Measurements from ENCODE around the gene SPTBN5.

The SPTBN5 gene

DNA sequence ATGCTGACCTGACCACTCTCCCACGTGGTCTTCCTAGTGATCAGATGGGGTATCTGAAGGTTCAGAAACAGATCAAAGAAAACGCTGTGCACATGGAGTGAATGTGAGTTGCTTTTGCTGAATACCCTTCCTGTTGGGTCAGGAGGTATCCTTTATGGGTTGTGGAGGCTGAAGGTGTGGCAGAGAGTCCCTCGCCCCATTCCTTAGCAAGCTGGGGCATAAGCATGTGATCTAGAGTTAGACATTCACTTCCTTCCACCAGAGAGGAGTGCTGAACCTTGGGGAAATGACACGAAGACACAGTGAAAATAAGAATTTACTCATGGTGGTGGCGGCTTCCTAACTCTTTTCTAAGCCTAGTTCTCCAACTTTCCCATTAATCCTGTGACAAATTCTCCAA, 27.8 kb upstream of the SPTBN5 start:
- no peak for TF ChIP-seq JUND (IDR thresholded peaks at IDR 0.05; ENCODE audit: low read depth)
- DNase-seq (ENCODE audit: low read depth in 1 of 2, low spot score in 1 of 2): no peak
- in situ Hi-C loops (cut with HindIII; ENCODE audit: low pct_unique_long_range_greater_than_20kb, low sequenced_read_pairs): no loop called here

DNA sequence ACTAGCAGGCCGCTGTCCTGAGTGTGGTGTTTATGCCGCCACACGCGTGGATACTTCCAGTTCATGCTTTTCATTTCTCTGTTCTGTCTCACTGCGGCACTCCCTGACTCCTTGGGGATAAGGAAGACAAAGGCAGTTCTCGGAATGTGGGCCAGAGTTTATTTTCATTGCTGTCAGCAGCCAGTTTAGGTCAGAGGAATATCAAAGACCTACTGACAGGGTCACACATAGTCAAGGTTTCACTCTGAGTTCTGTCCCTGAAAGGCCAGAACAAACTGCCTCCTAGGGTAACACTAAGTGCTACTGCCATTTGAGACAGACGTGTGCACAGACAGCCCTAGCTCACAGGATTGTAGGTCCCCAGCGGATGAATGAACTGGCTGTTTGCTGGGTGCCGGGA, 27.3 kb upstream of the SPTBN5 start:
- in situ Hi-C loops (cut with HindIII; ENCODE audit: low pct_unique_long_range_greater_than_20kb, low sequenced_read_pairs): no loop called here
- DNase-seq (ENCODE audit: low read depth in 1 of 2, low spot score in 1 of 2): no peak
- no peak for TF ChIP-seq JUND (IDR thresholded peaks at IDR 0.05; ENCODE audit: low read depth)

DNA sequence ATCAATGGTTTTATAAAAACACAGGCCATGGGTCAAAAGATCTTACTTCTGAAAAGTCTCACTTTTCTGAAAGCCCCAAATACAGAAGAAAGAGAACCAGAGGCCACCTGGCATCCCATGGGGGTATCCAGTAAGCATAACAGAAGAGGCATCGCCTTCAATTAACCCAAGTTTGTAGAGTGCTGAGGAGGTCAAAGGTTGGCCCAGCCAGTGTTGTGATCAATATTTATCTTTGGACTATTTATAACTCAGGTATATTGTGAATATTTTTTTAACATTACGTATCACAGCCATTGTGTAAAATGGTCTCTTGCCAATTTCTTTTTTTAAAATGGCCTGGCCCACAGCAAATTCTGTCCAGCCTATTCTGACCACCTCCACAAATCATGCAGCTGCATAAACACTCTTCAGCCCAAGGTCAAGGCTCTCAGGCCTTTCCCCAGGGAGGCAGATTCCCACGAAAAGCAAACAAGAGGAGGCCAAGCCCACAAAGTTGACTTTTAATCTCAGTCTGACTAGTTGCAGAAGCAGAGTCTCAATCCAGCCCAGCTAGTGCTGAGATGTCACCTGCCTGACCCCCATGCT, 26.2 kb upstream of the SPTBN5 start:
- in situ Hi-C loops (cut with HindIII; ENCODE audit: low pct_unique_long_range_greater_than_20kb, low sequenced_read_pairs): no loop called here
- peak in 1 of 2 experiments; percentile 84 for DNase-seq (ENCODE audit: low read depth in 1 of 2, low spot score in 1 of 2)
- no peak for TF ChIP-seq JUND (IDR thresholded peaks at IDR 0.05; ENCODE audit: low read depth)

DNA sequence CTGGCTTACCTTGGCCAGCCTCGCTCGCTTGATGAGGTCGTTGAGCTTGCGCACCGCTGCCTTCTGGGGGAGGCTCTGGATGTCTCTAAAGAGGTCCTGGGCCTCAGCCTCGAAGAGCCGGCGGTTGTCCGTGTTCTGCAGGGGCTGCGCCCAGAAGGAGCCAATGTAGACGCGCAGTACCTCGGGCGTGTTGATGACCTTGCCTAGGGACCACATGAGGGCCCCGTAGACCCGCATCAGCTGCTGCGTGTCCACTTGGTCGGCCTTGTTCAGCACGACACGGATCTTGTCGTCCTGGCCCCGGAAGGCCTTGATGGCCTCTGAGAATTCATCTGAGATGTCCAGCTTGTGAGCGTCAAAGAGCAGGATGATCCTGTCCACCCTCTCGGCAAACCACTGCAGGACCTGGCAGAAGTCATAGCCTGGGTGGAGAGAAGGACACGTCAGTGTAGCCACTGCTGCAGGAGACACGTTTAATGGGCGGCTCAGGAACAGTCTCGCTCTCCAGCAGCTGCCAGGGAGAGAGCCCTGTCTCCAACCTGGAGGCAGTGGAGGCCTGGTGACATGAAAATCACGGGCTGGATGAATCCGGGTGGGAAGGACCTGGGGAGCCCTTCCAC, 25.5 kb upstream of the SPTBN5 start:
- in situ Hi-C loops (cut with HindIII; ENCODE audit: low pct_unique_long_range_greater_than_20kb, low sequenced_read_pairs): no loop called here
- TF ChIP-seq JUND (IDR thresholded peaks at IDR 0.05; ENCODE audit: low read depth): no peak
- DNase-seq (ENCODE audit: low read depth in 1 of 2, low spot score in 1 of 2): no peak

DNA sequence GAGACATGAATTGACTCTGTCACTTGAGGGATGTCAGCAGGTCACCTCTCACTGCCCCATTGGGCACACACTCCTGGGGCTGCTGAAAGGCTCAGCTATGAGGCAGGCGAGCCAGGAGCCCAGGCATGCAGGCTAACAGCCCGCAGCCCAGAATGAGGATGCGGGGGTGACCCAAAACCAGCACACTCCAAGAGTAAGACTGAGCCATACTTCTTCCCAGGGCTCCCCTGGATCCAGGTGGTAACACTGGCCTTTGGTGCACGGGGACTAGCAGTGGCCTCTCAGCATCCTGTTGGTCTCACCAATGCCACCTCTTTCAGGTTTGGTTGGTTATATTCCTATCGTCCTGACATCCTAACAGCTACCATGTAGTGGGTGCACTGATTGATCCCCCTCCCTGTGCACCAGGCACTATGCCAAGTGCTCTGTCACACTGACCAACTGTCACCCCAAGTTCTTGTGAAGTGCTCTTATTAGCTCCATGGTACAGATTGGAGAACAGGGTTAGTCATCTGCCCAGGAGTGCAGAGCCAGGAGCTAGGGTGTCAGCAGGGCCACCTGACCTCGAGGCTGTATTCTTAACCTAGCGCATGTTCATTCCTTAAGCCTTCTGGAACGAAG, 24.8 kb upstream of the SPTBN5 start:
- in situ Hi-C loops (cut with HindIII; ENCODE audit: low pct_unique_long_range_greater_than_20kb, low sequenced_read_pairs): no loop called here
- TF ChIP-seq JUND (IDR thresholded peaks at IDR 0.05; ENCODE audit: low read depth): no peak
- no peak for DNase-seq (ENCODE audit: low read depth in 1 of 2, low spot score in 1 of 2)

DNA sequence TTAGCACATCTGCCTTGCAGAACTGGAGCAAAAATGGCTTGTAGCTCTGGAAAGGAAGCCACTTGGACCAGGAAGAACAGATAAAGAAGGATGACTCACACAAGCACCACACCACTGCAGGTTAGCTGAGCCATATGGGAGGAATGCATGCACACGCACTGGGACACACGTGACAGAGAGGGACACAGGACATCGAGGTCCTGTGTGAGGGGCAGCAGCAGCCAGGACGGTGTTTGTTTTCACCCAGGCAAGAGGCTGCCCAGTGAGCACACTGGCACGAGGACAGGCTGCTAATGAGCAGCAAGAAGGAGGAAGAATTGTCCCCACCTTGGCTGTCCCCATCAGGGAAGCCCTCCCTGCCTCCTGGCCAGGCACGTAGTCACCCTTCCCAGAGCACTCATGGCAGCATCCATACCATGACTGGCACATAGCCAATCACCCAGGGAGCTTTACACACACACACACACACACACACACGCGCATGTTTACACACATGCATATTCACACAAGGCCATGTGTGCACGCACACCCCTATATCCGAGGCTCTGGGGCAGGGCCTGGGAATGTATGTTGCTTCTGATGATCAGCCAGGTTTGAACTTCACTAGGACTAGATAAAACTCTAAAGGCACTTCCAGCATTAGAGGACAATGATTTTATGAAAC, 24.0 kb upstream of the SPTBN5 start:
- no peak for TF ChIP-seq JUND (IDR thresholded peaks at IDR 0.05; ENCODE audit: low read depth)
- no peak for DNase-seq (ENCODE audit: low read depth in 1 of 2, low spot score in 1 of 2)
- in situ Hi-C loops (cut with HindIII; ENCODE audit: low pct_unique_long_range_greater_than_20kb, low sequenced_read_pairs): no loop called here

DNA sequence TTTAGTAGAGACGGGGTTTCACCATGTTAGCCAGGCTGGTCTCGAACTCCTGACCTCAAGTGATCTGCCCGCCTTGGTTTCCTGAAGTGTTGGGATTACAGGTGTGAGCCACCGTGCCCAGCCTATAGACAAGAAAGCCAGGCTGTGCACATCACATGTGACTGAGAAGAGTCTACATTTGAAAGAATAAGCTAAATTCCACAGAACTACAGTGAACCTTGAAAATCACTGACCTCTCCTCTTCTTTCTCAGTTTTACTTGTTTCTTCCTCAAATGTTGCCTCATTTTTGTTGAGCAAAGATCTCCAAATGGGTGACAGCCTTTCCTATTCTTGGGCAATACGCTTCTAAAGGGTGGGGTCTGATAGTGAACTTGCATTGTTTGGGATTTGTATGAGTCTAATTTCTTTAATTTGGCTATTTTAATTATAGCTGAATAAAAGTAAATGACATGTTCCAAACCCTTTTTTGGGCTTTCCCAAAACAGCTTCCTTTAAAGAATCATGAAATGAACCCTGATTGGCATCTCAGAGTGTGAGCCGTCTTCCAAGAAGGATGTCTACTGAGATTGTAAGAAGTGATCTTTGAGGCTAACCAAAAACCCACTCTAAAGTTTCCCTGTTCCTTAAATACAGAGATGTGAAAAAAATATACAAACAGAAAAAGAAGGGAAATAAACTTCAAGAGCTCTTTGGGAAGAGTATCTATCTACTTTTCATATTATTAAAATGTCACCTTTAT, 21.6 kb upstream of the SPTBN5 start:
- no peak for DNase-seq (ENCODE audit: low read depth in 1 of 2, low spot score in 1 of 2)
- TF ChIP-seq JUND (IDR thresholded peaks at IDR 0.05; ENCODE audit: low read depth): no peak
- in situ Hi-C loops (cut with HindIII; ENCODE audit: low pct_unique_long_range_greater_than_20kb, low sequenced_read_pairs): no loop called here

DNA sequence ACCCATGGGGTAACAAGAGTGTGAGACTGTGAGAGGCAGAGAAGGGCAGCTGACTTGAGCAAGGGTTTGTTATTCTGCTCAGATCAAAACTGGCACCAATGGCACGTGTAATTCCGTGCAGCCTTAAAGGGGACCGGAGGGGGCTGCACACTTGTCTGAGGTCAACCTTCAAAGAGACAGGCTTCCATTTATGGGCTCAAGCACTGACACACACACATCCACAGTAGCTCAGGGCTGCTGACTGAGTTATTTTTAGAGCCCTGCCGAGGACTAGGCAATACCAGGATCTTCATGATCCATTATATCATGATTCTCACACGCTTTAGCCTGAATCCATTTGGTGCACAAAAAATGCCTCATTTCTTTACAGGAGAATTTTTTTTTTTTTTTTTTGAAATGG, 20.6 kb upstream of the SPTBN5 start:
- in situ Hi-C loops (cut with HindIII; ENCODE audit: low pct_unique_long_range_greater_than_20kb, low sequenced_read_pairs): no loop called here

DNA sequence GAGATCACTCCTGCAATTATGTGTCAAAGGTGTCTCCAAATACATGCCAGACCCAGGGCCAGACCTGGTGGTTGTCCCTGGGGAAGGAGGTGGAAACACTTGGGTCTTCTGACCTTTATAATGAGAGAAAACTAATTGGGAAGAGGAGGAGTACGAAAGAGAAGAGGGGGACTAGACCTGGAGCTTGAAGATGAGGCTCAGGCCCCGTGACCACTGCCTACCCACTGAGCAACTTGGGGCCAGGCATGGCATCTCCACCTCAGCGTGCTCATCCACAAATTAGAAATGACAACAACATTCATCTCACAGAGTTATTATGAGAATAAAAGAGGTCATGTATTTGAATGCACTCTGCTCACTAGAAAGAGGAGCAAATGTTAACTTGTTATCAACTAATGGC, 19.4 kb upstream of the SPTBN5 start:
- no peak for DNase-seq (ENCODE audit: low read depth in 1 of 2, low spot score in 1 of 2)
- in situ Hi-C loops (cut with HindIII; ENCODE audit: low pct_unique_long_range_greater_than_20kb, low sequenced_read_pairs): no loop called here
- TF ChIP-seq JUND (IDR thresholded peaks at IDR 0.05; ENCODE audit: low read depth): no peak

More for the DNA sequence above, 20.6 kb upstream of the SPTBN5 start:
- no peak for DNase-seq (ENCODE audit: low read depth in 1 of 2, low spot score in 1 of 2)
- no peak for TF ChIP-seq JUND (IDR thresholded peaks at IDR 0.05; ENCODE audit: low read depth)

DNA sequence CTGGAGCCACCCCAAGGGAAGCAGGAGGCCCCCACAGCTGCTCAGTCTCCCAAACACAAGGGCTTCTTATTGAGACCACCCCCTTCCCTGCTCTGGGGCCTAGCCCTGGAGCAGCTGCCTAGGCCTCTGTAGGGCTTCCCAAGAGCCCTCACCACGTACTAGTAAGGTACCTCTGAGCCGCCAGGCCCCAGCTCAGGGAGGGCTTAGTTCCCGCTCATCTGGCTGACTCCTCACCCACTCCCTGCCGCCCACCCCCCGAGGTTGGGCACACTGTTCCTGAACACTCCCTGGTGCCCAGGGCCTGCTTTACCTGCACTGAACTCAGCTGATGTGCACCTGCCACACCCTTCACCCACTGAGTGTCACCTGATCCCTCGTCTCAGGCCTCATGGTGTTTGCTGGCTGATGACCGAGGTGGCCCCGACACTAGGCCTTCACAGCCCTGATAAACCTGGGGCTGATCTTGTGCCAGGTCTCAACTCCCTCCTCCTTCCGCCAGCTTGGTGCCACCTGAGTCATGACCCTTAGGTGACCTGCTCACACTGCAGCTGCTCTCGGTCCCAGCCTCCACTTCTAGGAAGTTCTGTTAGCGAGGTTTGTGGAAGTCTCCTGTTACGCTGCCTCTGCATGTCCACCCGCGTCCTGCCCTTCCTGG, 18.0 kb upstream of the SPTBN5 start:
- in situ Hi-C loops (cut with HindIII; ENCODE audit: low pct_unique_long_range_greater_than_20kb, low sequenced_read_pairs): no loop called here
- no peak for DNase-seq (ENCODE audit: low read depth in 1 of 2, low spot score in 1 of 2)
- TF ChIP-seq JUND (IDR thresholded peaks at IDR 0.05; ENCODE audit: low read depth): no peak

DNA sequence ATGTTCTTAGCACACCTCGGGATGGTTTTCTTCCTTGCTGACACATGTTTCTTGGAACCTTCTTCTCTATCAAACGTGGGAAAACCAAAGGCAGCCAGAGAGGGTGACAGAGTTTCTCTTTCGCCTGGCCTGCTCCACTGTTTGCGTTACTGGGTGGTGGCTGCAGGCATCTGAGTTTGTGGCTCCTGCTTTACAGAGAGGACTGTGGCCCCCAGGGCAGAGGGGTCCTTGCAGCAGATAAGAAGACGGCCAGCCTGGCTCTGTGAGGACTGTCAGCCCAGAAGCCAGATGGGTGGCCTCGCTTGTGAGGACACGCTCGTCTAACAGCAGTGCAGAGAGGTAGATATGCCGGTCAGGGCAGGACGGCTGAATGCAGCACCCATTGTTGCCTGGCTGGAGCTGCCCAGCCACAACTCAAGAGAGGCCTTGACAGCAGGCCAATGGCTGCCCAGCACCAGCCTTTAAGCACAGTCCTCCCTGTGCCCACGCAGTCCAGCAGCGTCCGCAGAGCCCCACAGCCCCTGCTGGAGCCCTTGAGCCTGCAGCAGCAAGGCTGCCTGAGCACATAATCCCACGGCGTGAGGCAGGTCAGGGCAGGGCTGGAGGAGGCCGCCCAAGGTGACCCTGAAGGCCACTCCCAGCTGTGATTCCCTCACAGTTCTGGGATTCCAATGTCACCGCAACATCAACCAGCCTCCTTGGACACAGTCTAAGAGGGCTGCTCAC, 15.0 kb upstream of the SPTBN5 start:
- in situ Hi-C loops (cut with HindIII; ENCODE audit: low pct_unique_long_range_greater_than_20kb, low sequenced_read_pairs): no loop called here
- no peak for TF ChIP-seq JUND (IDR thresholded peaks at IDR 0.05; ENCODE audit: low read depth)
- DNase-seq (ENCODE audit: low read depth in 1 of 2, low spot score in 1 of 2): no peak

DNA sequence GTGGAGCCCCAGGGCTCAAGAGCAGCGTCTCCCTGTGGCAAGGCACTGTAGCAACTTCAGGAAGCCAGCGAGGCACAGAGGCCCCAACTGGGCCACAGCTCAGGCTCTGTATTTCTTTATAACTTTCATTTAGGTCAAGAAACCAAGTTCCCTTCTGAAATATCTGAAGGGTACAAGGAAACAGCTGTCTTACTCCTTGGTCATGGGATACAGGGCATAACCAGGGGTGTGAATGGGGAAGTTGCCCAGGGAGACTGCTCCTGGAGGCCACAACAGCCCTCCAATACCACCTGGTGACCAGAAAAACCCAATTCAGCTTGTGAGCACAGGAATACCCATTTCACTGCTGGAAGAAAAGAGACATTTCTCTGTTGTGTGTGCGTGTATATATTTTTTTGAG, 13.3 kb upstream of the SPTBN5 start:
- TF ChIP-seq JUND (IDR thresholded peaks at IDR 0.05; ENCODE audit: low read depth): no peak
- no peak for DNase-seq (ENCODE audit: low read depth in 1 of 2, low spot score in 1 of 2)
- in situ Hi-C loops (cut with HindIII; ENCODE audit: low pct_unique_long_range_greater_than_20kb, low sequenced_read_pairs): no loop called here

Measured in T47D (cell line).